ENCODE data around the gene BRIP1. TPM values are rescaled to one million over a fixed set of nuclear protein-coding genes. Genes with fewer than 3 reads are reported as not detected.
A peak's percentile ranks its signal among the peaks of the same experiment; 100 is the strongest.

BRIP1 gene
- total RNA-seq, 2 donors from 2014 or later, result 1.3 to 3.9 TPM

GRCh38 chr17:61641715-61642114 is 221.6 kb downstream of the BRIP1 start:
- no peaks in the 10 kb centered on the region for H3K36me3 ChIP-seq
- DNase-seq (ENCODE audit: low spot score), result no peak
- TF ChIP-seq POLR2A (IDR thresholded peaks at IDR 0.05), result no peak
- TF ChIP-seq POLR2AphosphoS5 (IDR thresholded peaks at IDR 0.05), result no peak
- TF ChIP-seq, protein P1, sequence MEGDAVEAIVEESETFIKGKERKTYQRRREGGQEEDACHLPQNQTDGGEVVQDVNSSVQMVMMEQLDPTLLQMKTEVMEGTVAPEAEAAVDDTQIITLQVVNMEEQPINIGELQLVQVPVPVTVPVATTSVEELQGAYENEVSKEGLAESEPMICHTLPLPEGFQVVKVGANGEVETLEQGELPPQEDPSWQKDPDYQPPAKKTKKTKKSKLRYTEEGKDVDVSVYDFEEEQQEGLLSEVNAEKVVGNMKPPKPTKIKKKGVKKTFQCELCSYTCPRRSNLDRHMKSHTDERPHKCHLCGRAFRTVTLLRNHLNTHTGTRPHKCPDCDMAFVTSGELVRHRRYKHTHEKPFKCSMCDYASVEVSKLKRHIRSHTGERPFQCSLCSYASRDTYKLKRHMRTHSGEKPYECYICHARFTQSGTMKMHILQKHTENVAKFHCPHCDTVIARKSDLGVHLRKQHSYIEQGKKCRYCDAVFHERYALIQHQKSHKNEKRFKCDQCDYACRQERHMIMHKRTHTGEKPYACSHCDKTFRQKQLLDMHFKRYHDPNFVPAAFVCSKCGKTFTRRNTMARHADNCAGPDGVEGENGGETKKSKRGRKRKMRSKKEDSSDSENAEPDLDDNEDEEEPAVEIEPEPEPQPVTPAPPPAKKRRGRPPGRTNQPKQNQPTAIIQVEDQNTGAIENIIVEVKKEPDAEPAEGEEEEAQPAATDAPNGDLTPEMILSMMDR (IDR thresholded peaks at IDR 0.05), result no peak
- no peaks in the 10 kb centered on the region for H3K27me3 ChIP-seq (replicated peaks; ENCODE audit: insufficient read depth)
- WGBS, result 73% methylated on average over 1 of the region's 1 CpG
- H3K9me3 ChIP-seq, result no peaks in the 10 kb centered on the region
- H3K27ac ChIP-seq, result no peak overlapping the region
- H3K4me3 ChIP-seq, result no peak overlapping the region
- no peaks in the 10 kb centered on the region for H3K4me1 ChIP-seq (replicated peaks)
- intact Hi-C loops (cut with DNase I), result no loop called here

DNA sequence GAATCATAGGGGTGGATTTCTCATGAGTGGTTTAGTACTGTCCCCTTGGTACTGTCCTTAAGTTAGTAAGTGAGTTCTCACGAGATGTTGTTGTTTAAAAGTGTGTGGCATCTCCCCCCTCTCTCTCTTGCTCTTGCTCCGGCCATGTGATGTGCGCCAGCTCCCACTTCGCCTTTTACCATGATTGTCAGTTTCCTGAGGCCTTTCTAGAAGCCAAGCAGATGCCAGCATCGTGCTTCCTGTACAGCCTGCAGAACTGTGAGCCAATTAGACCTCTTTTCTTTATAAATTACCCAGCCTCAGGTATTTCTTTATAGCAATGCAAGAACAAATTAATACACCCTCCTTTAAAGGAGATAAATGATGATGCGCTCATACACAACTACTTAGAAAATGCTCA is 222.2 kb downstream of the BRIP1 start:
- intact Hi-C loops (cut with DNase I), result no loop called here
- Histone ChIP-seq H3K27ac (no peak overlapping the region), H3K4me1 (replicated peaks) (no peaks in the 10 kb centered on the region), H3K36me3 (no peaks in the 10 kb centered on the region), H3K9me3 (no peaks in the 10 kb centered on the region), H3K4me3 (no peak overlapping the region), H3K27me3 (replicated peaks; ENCODE audit: insufficient read depth) (no peaks in the 10 kb centered on the region)
- no peak for TF ChIP-seq POLR2A (IDR thresholded peaks at IDR 0.05)
- TF ChIP-seq POLR2AphosphoS5 (IDR thresholded peaks at IDR 0.05), result no peak
- TF ChIP-seq, protein P1 (IDR thresholded peaks at IDR 0.05), result no peak
- DNase-seq (ENCODE audit: low spot score), result no peak
- 92% methylated on average over 6 of the region's 6 CpGs for WGBS

- no peak overlapping the region for H3K27ac ChIP-seq
- no peaks in the 10 kb centered on the region for H3K27me3 ChIP-seq (replicated peaks; ENCODE audit: insufficient read depth)
- intact Hi-C loops (cut with DNase I), result no loop called here
- TF ChIP-seq, protein P1 (IDR thresholded peaks at IDR 0.05), result no peak
- TF ChIP-seq POLR2AphosphoS5 (IDR thresholded peaks at IDR 0.05), result no peak
- TF ChIP-seq POLR2A (IDR thresholded peaks at IDR 0.05), result no peak
- 88% methylated on average over 1 of the region's 1 CpG for WGBS
- H3K9me3 ChIP-seq, result no peaks in the 10 kb centered on the region
- no peaks in the 10 kb centered on the region for H3K36me3 ChIP-seq
- no peak overlapping the region for H3K4me3 ChIP-seq
- H3K4me1 ChIP-seq (replicated peaks), result no peaks in the 10 kb centered on the region
- no peak for DNase-seq (ENCODE audit: low spot score)
Observed at GRCh38 chr17:61639818-61640217, 223.5 kb downstream of the BRIP1 start.

DNA sequence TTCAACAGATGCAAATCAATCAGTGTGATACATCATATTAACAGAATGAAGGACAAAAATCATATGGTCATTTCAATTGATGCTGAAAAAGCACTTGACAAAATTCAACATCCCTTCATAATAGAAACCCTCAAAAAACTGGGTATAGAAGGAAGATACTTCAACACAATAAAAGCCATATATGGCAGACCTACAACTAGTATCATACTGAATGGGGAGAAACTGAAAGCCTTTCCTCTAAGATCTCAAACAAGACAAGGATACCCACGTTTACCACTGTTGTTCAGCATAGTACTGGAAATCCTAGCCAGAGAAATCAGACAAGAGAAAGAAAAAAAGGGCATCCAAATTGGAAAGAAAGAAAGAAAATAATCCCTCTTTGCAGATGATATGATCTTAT is 225.2 kb downstream of the BRIP1 start:
- intact Hi-C loops (cut with DNase I), result no loop called here
- H3K9me3 ChIP-seq, result no peaks in the 10 kb centered on the region
- H3K36me3 ChIP-seq, result no peaks in the 10 kb centered on the region
- TF ChIP-seq POLR2A (IDR thresholded peaks at IDR 0.05) (no peak), POLR2AphosphoS5 (IDR thresholded peaks at IDR 0.05) (no peak)
- TF ChIP-seq, protein P1 (IDR thresholded peaks at IDR 0.05), result no peak
- DNase-seq (ENCODE audit: low spot score), result no peak
- H3K27ac ChIP-seq, result no peak overlapping the region
- no peak overlapping the region for H3K4me3 ChIP-seq
- no peaks in the 10 kb centered on the region for H3K27me3 ChIP-seq (replicated peaks; ENCODE audit: insufficient read depth)
- no peaks in the 10 kb centered on the region for H3K4me1 ChIP-seq (replicated peaks)
- 50% methylated on average over 1 of the region's 1 CpG for WGBS

- no peaks in the 10 kb centered on the region for H3K4me1 ChIP-seq (replicated peaks)
- H3K4me3 ChIP-seq, result no peak overlapping the region
- no peak overlapping the region for H3K27ac ChIP-seq
- intact Hi-C loops (cut with DNase I), result no loop called here
- no peaks in the 10 kb centered on the region for H3K9me3 ChIP-seq
- 23% methylated on average over 3 of the region's 3 CpGs for WGBS
- no peaks in the 10 kb centered on the region for H3K36me3 ChIP-seq
- peak; percentile 17 for DNase-seq (ENCODE audit: low spot score)
- no peaks in the 10 kb centered on the region for H3K27me3 ChIP-seq (replicated peaks; ENCODE audit: insufficient read depth)
- TF ChIP-seq POLR2AphosphoS5 (IDR thresholded peaks at IDR 0.05), result no peak
- TF ChIP-seq, protein P1 (IDR thresholded peaks at IDR 0.05), result peak; percentile 11 to 52 (median 43)
- no peak for TF ChIP-seq POLR2A (IDR thresholded peaks at IDR 0.05)
Observed at GRCh38 chr17:61635913-61636432, 227.4 kb downstream of the BRIP1 start.

Measured in prostate gland (tissue), 2 donors.